IPS-11a (cell line): ENCODE measurements around the gene FHIT.
"Not testable (repeated sequence)": the region's sequence is repeated elsewhere in the genome, so short reads cannot be mapped to it uniquely, and the experiment has no call there.

Source experiments
- H3K4me3 ChIP-seq: one replicate; pipeline ENCODE4 v1.5.1; 2013; ENCODE audit warnings: low read depth, low read length, control low read depth

FHIT gene

DNA sequence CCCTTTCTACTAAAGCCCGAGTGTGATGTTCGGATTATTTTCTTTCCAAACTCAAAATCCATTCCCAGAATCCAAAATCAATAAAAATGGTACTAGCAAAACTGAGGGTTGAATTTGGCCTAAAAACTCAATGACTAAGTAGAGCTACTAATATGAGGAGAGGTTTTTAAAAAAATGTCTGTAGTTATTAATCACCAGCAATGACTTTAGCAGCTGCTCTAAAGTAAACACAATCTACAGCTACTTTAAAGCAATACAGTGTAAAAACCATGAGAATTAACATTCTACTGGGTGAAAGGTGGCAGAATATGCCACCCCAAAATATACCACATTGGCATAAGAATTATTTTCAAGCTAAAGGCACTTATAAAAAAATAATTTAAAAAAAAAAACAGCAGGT lies 23.5 kb downstream of the FHIT start:
- H3K4me3 ChIP-seq, result no peak overlapping the region

DNA sequence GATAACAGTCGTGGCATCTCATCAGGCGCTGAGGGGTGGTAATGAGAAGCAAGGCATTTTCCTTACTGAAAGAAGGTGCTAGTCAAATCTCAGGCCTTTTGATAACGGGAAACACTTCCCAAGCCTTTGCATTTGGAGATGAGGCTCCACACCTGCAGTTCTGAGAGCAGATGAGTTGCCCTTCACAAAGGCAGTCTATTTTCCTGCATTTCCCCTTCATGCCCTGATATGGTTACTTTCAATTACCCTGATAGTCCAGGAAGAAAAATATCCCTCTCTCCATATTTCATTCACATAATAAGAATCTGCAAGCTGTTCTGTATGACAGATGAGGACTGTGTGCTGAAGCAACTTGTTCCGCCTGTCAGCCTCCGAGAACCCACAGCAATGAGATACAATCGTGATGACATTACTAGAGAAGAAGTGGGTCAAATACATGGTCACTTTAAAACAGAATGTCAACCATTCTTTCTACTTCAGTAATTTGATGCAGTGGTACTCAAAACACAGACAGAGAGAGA lies 25.0 kb downstream of the FHIT start:
- H3K4me3 ChIP-seq, result no peak overlapping the region

DNA sequence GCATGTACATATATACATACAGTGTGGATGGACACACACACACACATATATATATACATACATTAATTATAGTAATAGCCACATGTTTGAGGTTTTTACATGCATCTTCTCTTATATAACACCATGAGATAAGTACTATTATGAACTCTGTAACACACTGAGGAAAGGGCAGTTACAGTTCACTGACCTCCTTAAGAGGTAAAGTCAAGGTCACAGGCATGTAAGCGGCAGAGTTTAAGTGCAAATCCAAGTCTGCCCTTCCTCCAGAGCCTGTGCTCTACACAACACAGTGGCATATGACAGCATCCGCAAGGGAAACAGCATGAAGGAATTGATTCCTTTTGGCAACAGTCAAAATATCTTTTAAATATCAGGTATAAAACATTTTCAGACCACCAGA lies 26.4 kb downstream of the FHIT start:
- H3K4me3 ChIP-seq, result no peak overlapping the region

DNA sequence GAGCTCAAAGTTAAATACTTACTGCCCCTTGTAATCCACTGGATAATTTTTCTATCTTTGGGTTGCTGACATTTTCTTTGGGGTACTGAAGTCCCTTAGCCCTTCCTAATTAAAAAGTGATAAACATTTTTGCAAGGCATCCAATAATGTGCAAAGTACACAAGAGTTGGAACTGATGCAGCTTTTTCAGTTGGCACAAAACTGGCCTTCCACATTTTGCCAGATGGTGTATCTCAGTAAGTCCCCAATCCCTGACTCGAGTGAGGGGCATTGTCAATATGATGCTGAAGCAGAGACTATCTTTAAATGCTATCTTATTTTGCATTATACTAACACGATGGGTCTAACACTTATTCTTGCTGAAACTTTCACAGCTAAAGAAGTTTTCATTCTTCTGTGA lies 27.8 kb downstream of the FHIT start:
- H3K4me3 ChIP-seq, result no peak overlapping the region

DNA sequence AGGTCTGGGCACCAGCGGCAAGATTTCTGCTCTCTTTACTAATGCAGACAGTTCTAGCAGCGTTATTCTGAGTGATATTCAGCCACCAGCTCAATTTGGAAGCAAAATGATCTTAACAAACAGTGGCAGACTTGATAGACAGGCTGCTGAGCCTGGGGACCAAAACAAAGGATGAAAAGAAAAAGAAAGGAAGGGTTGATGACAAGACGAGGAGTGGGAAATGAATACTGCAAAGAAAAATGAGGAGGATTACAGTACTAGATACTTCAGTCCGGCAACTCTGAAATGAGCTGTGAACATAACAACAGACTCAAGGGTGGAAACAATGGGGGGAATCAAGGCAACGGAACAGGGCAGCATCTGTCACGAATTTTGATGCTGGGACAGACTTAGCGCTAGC lies 28.8 kb downstream of the FHIT start:
- no peak overlapping the region for H3K4me3 ChIP-seq

DNA sequence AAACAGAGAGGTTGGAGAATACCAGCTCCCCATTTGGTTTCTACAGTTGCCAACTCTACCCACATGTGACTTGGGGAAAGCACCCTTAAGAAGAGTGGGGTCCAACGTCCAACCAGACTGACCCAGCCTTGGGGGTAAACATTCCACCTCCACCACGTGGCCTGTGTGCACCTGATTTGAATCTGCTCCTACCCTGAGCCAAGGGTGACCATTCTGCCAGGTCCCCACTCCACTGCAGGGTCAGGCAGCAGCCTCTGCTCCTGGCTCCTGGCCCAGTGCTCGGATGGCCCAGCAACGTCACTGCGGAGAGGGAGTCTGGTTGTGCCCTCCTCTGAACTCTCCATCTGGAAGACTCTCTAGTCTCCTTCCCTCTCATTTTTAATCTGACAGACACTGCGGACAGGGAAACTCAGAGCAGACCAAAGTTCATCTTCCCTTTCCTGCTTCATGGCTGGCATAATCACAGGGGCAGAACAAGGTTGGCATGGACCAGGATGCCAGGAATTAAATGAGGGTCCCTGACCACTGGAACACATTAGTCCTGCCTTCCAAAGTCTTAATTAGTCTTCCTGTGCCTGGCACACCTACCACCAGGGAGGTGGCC lies 29.4 kb downstream of the FHIT start:
- no peak overlapping the region for H3K4me3 ChIP-seq

DNA sequence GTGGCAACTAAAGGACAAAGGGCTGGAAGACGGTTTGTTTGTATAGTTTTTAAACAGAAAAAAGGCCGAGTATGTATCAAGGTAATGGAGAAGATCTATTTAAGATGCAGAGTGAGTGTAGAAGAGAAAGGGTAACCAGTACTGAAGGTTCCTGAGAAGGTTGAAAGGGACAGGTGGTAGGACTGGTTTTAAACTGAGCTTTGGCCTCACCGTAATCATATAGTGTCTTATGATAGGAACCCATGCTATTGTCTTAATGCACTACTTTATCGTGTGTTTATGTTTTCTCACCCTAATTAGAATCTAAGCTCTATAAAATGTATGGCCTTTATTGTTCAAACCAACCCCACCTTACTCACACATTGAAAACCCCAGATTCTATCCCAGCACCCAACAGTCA lies 32.7 kb downstream of the FHIT start:
- H3K4me3 ChIP-seq, result no peak overlapping the region

DNA sequence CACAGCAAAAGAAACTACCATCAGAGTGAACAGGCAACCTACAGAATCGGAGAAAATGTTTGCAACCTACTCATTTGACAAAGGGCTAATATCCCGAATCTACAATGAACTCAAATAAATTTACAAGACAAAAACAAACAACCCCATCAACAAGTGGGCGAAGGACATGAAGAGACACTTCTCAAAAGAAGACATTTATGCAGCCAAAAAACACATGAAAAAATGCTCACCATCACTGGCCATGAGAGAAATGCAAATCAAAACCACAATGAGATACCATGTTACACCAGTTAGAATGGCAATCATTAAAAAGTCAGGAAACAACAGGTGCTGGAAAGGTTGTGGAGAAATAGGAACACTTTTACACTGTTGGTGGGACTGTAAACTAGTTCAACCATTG lies 35.1 kb downstream of the FHIT start:
- H3K4me3 ChIP-seq, result not testable (repeated sequence)

DNA sequence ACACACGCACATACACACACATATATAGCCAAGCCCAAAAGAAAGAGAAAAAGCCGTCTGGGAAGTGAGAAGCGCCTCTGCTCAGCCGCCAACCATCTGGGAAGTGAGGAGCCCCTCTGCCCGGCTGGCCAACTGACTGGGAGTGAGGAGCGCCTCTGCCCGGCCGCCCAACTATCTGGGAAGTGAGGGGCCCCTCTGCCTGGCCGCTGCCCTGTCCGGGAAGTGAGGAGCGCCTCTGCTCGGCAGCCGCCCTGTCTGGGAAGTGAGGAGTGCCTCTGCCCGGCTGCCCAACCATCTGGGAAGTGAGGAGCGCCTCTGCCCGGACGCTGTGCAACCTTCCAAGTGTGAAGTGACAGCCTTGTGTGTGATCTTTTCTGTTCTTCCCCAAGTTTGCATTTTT lies 49.2 kb downstream of the FHIT start:
- H3K4me3 ChIP-seq, result no peak overlapping the region

DNA sequence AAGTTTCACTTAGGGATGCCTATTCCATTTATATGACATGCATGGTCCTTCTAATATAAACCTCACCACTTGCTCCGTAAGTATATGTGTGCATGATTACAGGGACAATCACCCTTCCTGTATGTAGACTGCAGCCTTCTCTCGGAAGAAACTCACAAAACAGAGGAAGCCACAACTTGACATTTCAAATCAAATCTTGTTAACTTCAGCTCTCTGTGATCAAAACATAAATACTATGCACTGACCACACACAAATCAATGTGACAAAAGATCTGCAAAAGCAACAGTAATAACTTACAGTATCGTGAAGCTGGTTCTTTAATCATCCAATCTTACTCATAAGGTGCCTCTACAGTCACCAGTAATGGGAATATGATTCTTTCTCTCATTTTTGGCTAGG lies 50.2 kb downstream of the FHIT start:
- no peak overlapping the region for H3K4me3 ChIP-seq

DNA sequence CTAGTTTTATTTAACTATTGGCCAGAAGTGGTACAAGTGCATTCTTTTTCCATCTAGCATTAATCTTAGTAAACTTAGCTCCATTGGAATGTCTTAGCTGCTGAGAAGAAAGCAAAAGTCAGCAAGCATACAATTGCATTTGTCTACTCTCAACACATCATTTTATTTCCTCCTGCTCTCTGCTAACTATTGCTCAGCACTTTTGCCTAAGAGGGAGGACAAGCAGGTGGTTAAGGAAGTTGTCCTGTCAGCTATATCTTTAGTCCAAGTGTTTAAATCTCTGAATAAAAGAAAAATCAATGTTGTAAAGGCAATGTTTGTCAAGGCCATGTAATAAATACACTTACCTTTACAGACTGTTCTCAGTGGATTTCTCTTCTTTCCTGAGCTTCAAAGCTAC lies 51.0 kb downstream of the FHIT start:
- no peak overlapping the region for H3K4me3 ChIP-seq

DNA sequence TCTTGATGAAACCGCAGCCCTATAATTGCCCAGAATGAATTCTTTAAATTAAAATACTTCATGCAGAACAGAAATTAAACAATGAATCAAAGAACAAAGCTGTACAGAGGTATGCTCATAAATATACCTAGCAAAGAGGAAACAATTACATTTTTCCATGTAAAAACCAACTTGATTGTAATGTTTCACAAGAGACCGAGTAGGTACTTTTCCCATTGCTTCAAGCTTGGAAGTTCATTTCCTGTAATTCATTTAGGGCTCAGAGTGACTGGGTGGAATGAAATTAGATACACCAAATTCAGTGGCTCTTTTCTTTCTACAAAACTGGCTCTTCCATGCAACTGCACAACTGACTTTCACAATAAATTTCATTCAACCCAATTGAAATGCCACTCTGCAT lies 51.4 kb downstream of the FHIT start:
- no peak overlapping the region for H3K4me3 ChIP-seq

DNA sequence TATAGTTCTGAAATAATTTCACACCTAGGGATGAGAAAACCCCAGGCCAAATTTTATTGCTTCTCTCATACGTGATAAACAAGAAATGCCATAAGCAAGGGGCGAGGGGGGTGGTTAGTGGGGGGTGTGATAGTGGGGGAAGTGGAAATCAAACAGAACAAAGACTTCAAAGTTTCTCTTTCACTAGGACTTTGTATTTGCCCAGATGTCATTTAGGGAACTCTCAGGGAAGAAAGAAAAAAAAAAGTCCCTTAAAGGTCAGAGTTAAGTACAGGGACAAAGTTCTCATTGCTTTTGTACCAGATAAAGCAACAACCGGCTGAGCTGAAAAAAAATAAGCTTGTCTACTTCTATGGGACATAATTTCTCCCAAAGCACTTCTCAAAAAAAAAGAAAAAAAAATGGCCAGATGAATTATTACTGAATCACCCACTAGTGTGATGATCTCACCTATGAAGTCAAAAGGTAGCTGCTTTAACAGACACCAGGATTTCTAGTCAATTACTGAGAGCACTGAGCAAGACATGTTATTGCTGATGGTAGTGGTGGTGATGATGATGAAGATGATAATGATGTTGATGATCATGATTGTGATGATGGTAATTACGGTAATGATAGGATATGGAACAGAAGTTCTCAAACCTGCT lies 56.2 kb downstream of the FHIT start:
- no peak overlapping the region for H3K4me3 ChIP-seq

DNA sequence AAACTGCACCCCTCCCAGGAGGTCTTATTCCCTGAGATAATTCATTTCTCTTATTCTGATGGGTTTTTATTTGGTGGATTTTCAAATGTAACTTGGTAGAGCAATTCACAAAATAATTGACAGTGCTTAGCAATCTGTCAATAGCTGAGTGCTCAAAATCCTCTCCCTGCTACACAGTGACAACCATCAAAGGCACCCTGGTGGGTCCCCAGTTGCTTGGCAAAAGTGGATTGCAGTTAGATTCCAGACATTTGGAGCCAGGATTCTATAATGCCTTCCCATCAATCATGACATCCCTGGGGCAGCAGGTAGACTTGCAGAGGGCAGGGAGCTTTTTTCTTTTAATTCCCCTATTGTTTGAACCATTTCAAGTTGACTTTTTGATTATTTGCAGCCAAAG lies 59.0 kb downstream of the FHIT start:
- H3K4me3 ChIP-seq, result no peak overlapping the region

DNA sequence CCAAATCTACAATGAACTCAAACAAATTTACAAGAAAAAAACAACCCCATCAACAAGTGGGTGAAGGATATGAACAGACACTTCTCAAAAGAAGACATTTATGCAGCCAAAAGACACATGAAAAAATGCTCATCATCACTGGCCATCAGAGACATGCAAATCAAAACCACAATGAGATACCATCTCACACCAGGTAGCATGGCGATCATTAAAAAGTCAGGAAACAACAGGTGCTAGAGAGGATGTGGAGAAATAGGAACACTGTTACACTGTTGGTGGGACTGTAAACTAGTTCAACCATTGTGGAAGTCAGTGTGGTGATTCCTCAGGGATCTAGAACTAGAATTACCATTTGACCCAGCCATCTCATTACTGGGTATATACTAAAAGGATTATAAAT lies 61.0 kb downstream of the FHIT start:
- H3K4me3 ChIP-seq, result not testable (repeated sequence)

DNA sequence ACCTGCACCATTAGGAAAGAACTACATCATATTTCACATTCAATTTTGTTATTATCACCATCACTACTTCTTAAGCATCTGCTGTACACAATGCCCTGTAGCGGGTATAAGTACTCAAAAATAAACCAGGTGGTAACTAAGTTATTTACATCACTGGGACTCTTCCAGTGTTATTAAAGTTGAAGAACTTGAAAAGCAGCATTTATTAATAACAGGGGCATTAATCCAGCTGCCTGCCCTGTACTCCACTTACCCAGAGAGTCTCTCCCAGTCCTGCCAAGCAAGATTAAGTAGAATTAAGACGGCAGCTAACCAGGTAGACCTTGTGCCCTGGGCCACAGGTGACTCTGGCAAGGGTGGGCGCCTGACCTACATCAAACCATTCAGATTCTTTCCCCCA lies 65.2 kb downstream of the FHIT start:
- H3K4me3 ChIP-seq, result no peak overlapping the region

DNA sequence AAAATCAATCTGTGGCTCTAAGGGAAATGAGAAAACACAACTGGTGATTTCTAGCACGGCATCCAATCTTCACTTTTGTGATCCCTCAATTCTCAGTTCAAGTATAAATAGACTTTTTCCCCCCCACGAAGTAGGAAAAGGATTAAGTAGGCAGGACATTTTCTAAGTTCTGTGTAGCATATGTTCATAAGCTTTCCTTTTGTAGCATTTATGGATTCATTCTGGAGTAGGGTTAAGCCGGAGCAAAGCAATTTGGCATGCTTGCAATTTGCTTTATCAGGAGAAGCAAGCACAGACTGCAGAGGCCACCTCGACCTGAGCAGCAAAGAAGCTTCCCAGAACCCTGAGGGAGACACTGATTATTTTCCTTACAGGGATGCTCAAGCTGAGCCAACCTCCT lies 66.3 kb downstream of the FHIT start:
- no peak overlapping the region for H3K4me3 ChIP-seq

DNA sequence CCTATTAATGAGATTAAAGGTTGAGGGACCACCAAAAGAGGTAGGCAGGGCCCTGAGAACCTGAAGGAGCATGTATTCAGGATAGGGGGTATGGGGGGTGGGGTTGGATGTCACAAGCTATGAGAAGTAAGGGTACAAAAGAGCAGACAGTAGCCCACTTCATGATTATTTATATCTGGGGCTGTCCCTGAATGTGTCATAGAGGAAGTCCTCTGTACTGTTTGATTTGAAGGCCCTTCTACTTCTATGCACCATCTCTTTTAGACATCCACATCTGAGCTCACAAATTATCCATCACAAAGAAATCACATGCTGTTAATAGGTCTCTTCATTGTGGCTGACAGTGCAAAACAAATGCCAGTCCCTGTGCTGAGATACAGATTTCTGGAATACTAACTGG lies 68.6 kb downstream of the FHIT start:
- H3K4me3 ChIP-seq, result no peak overlapping the region

DNA sequence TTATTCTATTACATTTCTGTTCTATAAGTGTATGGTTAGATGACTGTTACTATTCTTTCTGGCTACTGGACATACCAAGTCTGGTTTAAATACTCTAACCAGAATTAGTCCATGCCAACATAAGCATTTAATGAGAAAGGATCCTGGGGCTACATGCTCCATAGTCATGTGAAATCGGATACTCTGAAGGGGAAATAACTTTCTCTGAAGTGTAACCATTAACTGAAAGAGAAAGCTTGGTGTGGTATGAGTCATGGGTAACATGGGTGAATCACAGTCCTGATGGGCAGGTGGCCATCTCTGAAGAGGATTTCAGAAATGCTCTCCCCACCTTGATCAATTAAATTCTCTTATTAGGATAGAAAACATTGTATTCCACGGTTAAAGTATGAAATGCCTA lies 69.4 kb downstream of the FHIT start:
- no peak overlapping the region for H3K4me3 ChIP-seq

DNA sequence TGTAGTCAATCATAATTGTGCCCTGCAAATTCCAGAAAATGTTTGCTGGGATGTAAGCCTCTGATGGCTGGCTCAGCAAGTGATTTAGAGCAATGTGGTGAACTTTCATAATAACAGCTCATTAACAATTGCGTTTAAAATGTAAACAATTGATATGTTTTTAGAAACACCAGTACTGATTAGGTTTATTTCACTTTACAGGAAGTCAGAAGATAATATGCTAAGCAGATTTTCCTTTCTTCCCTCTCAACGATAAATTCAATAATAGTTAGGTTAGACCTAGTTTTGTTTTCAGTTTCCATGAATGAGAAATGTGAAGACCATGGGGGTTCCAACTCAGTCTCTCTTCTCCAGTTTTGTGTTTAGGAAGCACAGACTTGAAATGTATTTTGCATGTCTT lies 71.0 kb downstream of the FHIT start:
- no peak overlapping the region for H3K4me3 ChIP-seq

DNA sequence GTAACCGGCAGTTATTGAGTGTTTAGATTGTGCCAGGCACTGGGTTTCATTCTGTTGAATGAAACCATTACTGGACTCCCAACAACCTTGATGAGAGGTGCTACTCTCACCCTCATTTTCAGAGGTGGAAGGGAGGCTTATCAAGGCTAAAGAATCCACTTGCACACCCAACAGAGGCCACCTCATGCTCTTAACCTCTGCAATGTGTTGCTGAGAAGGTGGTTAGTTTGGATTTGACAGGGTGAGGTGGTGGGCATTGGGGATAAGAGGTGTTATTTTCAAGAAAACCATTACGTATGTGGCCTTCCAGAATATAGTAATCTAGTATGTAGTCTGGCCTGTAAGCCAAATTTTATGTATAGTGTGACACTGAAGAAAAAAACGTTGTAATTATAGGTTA lies 73.1 kb downstream of the FHIT start:
- no peak overlapping the region for H3K4me3 ChIP-seq

DNA sequence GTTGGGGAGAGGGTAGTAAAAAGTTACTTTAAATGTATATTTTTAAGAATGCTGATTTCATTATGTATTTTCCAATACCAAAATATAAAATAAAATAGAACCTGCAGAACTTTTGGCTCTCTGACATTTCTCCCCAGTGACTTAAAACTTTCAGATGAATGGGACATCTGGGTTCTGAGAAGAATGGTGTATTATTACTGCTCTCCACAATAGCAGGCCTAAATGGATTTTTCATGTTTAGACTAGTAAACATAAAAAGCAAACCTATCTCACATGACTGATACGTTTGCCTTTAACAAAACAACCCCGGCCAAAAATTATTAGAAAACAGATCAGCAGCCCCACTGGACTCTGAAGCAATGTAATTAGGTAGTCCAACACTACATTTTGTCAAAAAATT lies 73.8 kb downstream of the FHIT start:
- no peak overlapping the region for H3K4me3 ChIP-seq

DNA sequence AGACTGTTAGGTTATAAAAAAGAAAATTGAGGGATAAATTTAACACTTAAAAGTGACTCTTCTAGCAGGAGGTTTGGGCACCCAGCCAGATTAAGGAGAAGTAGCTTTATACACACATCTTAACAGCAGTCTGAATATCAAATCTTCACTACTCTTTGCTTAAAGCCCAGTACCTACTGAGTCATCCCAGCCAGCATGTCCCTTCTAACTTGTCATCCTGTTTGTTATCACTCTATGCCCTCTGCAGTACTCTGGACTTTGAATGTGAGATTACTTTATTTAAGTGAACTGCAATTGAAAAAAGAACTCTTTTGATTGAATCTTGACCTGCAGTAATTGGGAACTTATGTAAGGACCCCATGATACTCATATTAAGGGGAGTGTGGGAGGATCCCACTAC lies 77.6 kb downstream of the FHIT start:
- H3K4me3 ChIP-seq, result no peak overlapping the region
